ENCODE data around the gene NINL.
"Not testable (repeated sequence)": the region's sequence is repeated elsewhere in the genome, so short reads cannot be mapped to it uniquely, and the experiment has no call there.

DNA sequence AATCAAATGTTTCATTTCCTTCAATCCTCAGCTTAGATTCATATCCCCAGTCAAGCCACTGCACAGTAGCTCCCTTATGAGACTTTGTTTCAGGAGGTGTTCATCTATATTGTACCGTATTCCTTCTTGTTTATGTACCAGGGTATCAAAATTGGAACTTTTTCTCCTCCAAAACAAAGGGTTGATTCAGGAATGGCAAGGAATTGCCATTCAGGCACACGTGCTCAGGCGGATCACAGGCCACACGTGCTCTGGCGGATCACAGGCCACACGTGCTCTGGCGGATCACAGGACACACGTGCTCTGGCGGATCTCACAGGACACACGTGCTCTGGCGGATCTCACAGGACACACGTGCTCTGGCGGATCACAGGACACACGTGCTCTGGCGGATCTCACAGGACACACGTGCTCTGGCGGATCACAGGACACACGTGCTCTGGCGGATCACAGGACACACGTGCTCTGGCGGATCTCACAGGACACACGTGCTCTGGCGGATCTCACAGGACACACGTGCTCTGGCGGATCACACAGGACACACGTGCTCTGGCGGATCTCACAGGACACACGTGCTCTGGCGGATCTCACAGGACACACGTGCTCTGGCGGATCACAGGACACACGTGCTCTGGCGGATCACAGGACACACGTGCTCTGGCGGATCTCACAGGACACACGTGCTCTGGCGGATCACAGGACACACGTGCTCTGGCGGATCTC, 17.0 kb upstream of the NINL start:
- TF ChIP-seq, protein P1, sequence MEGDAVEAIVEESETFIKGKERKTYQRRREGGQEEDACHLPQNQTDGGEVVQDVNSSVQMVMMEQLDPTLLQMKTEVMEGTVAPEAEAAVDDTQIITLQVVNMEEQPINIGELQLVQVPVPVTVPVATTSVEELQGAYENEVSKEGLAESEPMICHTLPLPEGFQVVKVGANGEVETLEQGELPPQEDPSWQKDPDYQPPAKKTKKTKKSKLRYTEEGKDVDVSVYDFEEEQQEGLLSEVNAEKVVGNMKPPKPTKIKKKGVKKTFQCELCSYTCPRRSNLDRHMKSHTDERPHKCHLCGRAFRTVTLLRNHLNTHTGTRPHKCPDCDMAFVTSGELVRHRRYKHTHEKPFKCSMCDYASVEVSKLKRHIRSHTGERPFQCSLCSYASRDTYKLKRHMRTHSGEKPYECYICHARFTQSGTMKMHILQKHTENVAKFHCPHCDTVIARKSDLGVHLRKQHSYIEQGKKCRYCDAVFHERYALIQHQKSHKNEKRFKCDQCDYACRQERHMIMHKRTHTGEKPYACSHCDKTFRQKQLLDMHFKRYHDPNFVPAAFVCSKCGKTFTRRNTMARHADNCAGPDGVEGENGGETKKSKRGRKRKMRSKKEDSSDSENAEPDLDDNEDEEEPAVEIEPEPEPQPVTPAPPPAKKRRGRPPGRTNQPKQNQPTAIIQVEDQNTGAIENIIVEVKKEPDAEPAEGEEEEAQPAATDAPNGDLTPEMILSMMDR (IDR thresholded peaks at IDR 0.05), result not testable (repeated sequence)
- not testable (repeated sequence) for TF ChIP-seq POLR2A (IDR thresholded peaks at IDR 0.05)
